GM23338 (cell line): ENCODE data around the gene CDKAL1. TPM values are rescaled to one million over a fixed set of nuclear protein-coding genes. Genes with fewer than 3 reads are reported as not detected.

ENCODE experiments used
- CREB1 ChIP-seq: fragments of 250-450 bp; sonication (Bioruptor Pico); IDR thresholded peaks from 2 replicates; pipeline ENCODE4 v1.5.0; 2020; ENCODE audit warnings: low read depth, mild to moderate bottlenecking, moderate library complexity
- ETS1 ChIP-seq: IDR thresholded peaks from 2 replicates; pipeline ENCODE4 v1.6.1; 2016; ENCODE audit warnings: antibody characterized with exemption
- EZH2 ChIP-seq: fragments of 200-600 bp; sonication (generic); IDR thresholded peaks from one replicate; pipeline ENCODE4 v1.8.0; 2017; ENCODE audit warnings: antibody characterized with exemption, mild to moderate bottlenecking, low read depth; ENCODE audit not compliant: unreplicated experiment
- EZH2phosphoT487 ChIP-seq: fragments of 200-600 bp; sonication (generic); IDR thresholded peaks from one replicate; pipeline ENCODE4 v1.8.1; 2018; ENCODE audit warnings: antibody characterized with exemption; ENCODE audit not compliant: unreplicated experiment
- JUNB ChIP-seq: IDR thresholded peaks from one replicate; pipeline ENCODE4 v1.6.1; 2016; ENCODE audit warnings: antibody characterized with exemption; ENCODE audit not compliant: unreplicated experiment
- NANOG ChIP-seq: IDR thresholded peaks from 2 replicates; pipeline ENCODE4 v1.6.1; 2016; ENCODE audit warnings: antibody characterized with exemption, borderline replicate concordance
- POLR2AphosphoS5 ChIP-seq: IDR thresholded peaks from 2 replicates; pipeline ENCODE4 v1.6.1; 2016; ENCODE audit warnings: antibody characterized with exemption, low read depth
- REST ChIP-seq: IDR thresholded peaks from one replicate; pipeline ENCODE4 v1.6.1; 2018; ENCODE audit warnings: antibody characterized with exemption; ENCODE audit not compliant: unreplicated experiment
- STAT1 ChIP-seq: IDR thresholded peaks from one replicate; pipeline ENCODE4 v1.6.1; 2016; ENCODE audit warnings: antibody characterized with exemption; ENCODE audit not compliant: unreplicated experiment
- ZNF114 ChIP-seq: fragments of 250-450 bp; sonication (Bioruptor Pico); IDR thresholded peaks from 2 replicates; pipeline ENCODE4 v1.5.0; 2020; ENCODE audit warnings: mild to moderate bottlenecking, moderate library complexity
- ZNF462 ChIP-seq: fragments of 250-450 bp; sonication (Bioruptor Pico); IDR thresholded peaks from 2 replicates; pipeline ENCODE4 v1.5.0; 2020; ENCODE audit warnings: mild to moderate bottlenecking, moderate library complexity
- polyA plus RNA-seq: library from polyadenylated mRNA; unstranded; fragments of >200 nt; fragmentation: Nextera tagmentation; extraction: Ambion mirVana; gene quantifications from 2 replicates; pipeline ENCODE4 v1.2.1, GENCODE V29; 2016
- total RNA-seq: library from RNA; depleted of rRNA; stranded (reverse); fragments of >200 nt; shearing (Covaris generic); gene quantifications from 2 replicates; pipeline ENCODE4 v1.2.3, GENCODE V29; 2014

CDKAL1 gene
- total and polyA plus RNA-seq, 2 experiments from 2014 or later, result 17.8 to 35.0 TPM

GRCh38 chr6:20629509-20629908 lies 95.3 kb downstream of the CDKAL1 start (continued):
- TF ChIP-seq ZNF462 (CRISPR knock-in tag), result no peak
- TF ChIP-seq NANOG, result no peak
- TF ChIP-seq REST, result no peak
- TF ChIP-seq STAT1, result no peak
- no peak for TF ChIP-seq EZH2phosphoT487
- no peak for TF ChIP-seq EZH2
- TF ChIP-seq ZNF114 (CRISPR knock-in tag), result no peak
- TF ChIP-seq CREB1 (CRISPR knock-in tag), result no peak
- no peak for TF ChIP-seq ETS1
- no peak for TF ChIP-seq JUNB
- no peak for TF ChIP-seq POLR2AphosphoS5
